ENCODE measurements around the gene PLEKHM3. TPM values are rescaled to one million over a fixed set of nuclear protein-coding genes. Genes with fewer than 3 reads are reported as not detected.

Gene PLEKHM3
- total and polyA plus RNA-seq, 2 of the 4 experiments (the other 2 are of a cell fraction), result 2.4 to 11.3 TPM

- H4K20me1 ChIP-seq (ENCODE audit: insufficient read depth, low read length), result no peaks in the 10 kb centered on the region
- H3K36me3 ChIP-seq (ENCODE audit: control insufficient read depth, insufficient read depth, low read length), result no peaks in the 10 kb centered on the region
- H3K14ac ChIP-seq (replicated peaks; ENCODE audit: low read depth, low read length), result no peak overlapping the region
- no peak overlapping the region for H2BK15ac ChIP-seq (ENCODE audit: low read depth, low read length)
- H3K4me2 ChIP-seq (ENCODE audit: low read depth, low read length), result no peak overlapping the region
- no peak overlapping the region for H2AFZ ChIP-seq (replicated peaks; ENCODE audit: low read length, poor library complexity)
- no peak overlapping the region for H2BK20ac ChIP-seq (ENCODE audit: low read depth, low read length)
- TF ChIP-seq MAZ (IDR thresholded peaks at IDR 0.05; ENCODE audit: borderline replicate concordance, low read depth, low read length) (no peak), CTCF (conservative IDR thresholded peaks at IDR 0.05; ENCODE audit: low read depth, low read length) (no peak), NFE2L2 (IDR thresholded peaks at IDR 0.05; ENCODE audit: low read depth, low read length) (no peak), RAD21 (IDR thresholded peaks at IDR 0.05; ENCODE audit: low read length) (no peak), MAFK (IDR thresholded peaks at IDR 0.05; ENCODE audit: low read depth, low read length) (no peak), CEBPB (IDR thresholded peaks at IDR 0.05; ENCODE audit: low read depth, low read length) (no peak), BHLHE40 (IDR thresholded peaks at IDR 0.05; ENCODE audit: low read depth, low read length) (no peak)
- H3K56ac ChIP-seq (ENCODE audit: extremely low read depth, insufficient read depth, low read length), result no peak overlapping the region
- no peak overlapping the region for H2BK5ac ChIP-seq (ENCODE audit: low read depth, low read length, poor library complexity, severe bottlenecking)
- dilution Hi-C loops (cut with HindIII; ENCODE audit: low sequenced_read_pairs, unreplicated experiment) (no loop called here), in situ Hi-C loops (cut with MboI; ENCODE audit: low sequenced_read_pairs) (no loop called here), intact Hi-C loops (cut with micrococcal nuclease) (no loop called here)
- no peak overlapping the region for H3K27ac ChIP-seq (ENCODE audit: insufficient read depth, low read length)
- H3K23ac ChIP-seq (ENCODE audit: low read depth, low read length), result no peak overlapping the region
- H3K27me3 ChIP-seq (ENCODE audit: control insufficient read depth, insufficient read depth, low read length), result no peaks in the 10 kb centered on the region
- H3K9ac ChIP-seq (ENCODE audit: low read depth, low read length), result no peak overlapping the region
- no TSS peak for BruUV-seq (replicated peaks)
- no peak overlapping the region for H2BK120ac ChIP-seq (ENCODE audit: low read depth, low read length)
- no peak overlapping the region for H3K4ac ChIP-seq (ENCODE audit: low read depth, low read length)
- H3K79me1 ChIP-seq (ENCODE audit: low read depth in 1 of 2, low read length in 2 of 2), result no peaks in the 10 kb centered on the region
- H4K8ac ChIP-seq (ENCODE audit: low read depth in 2 of 2, low read length in 2 of 2), result no peak overlapping the region
- no CpG with 5 or more reads among the region's 4 CpGs for WGBS, 2 experiments (ENCODE audit: extremely low coverage in 2 of 2, insufficient read length in 1 of 2)
- H4K91ac ChIP-seq (ENCODE audit: insufficient read depth, low read depth, low read length), result no peak overlapping the region
- H3K18ac ChIP-seq (ENCODE audit: low read depth, low read length), result no peak overlapping the region
- no peaks in the 10 kb centered on the region for H3K9me1 ChIP-seq (ENCODE audit: insufficient read depth, low read length)
- H3K4me1 ChIP-seq (ENCODE audit: control insufficient read depth, insufficient read depth, low read length), result no peaks in the 10 kb centered on the region
- DNase-seq, result no peak
- no peak overlapping the region for H2AK9ac ChIP-seq (replicated peaks; ENCODE audit: low read depth, low read length, poor library complexity)
- H3K9me3 ChIP-seq (ENCODE audit: control insufficient read depth, insufficient read depth, low read length), result no peaks in the 10 kb centered on the region
- CTCF ChIA-PET, result interaction anchor here (0.6 kb wide), 1 partner anchor 8 kb away, joined by 3 read pairs; no protein-coding TSS in a partner anchor
- no peak overlapping the region for H3K4me3 ChIP-seq (ENCODE audit: insufficient read depth, low read depth, low read length)
- ATAC-seq (ENCODE audit: low read depth), result no peak
- H4K5ac ChIP-seq (ENCODE audit: low read depth, low read length), result no peak overlapping the region
- no peak overlapping the region for H2AK5ac ChIP-seq (ENCODE audit: low read depth, low read length)
- POLR2A ChIA-PET (ENCODE audit: unreplicated experiment), result interaction anchor here (0.6 kb wide), 1 partner anchor 89 kb away, joined by 9 read pairs; no protein-coding TSS in a partner anchor
Observed at GRCh38 chr2:207938886-207939285, 86.4 kb downstream of the PLEKHM3 start.

Measured in IMR-90 (cell line).